Activated T-cell treated with anti-CD3 and anti-CD28 coated beads for 1 hour (primary cell): ENCODE measurements around the gene MYT1.

ENCODE experiments used
- DNase-seq: peaks from one replicate; pipeline ENCODE4 v3.0.0-alpha.2; 2020; ENCODE audit warnings: low read depth

Gene MYT1

GRCh38 chr20:64219202-64219601 is 55.0 kb downstream of the MYT1 start:
- no peak for DNase-seq

GRCh38 chr20:64219730-64220129 is 55.5 kb downstream of the MYT1 start:
- DNase-seq, result no peak

- DNase-seq, result no peak
Observed at GRCh38 chr20:64220420-64220819, 56.2 kb downstream of the MYT1 start.

- DNase-seq, result no peak
Observed at GRCh38 chr20:64220891-64221527, 56.8 kb downstream of the MYT1 start.

GRCh38 chr20:64222291-64222735 is 58.1 kb downstream of the MYT1 start:
- no peak for DNase-seq

- DNase-seq, result no peak
Observed at GRCh38 chr20:64222851-64223525, 58.7 kb downstream of the MYT1 start.

GRCh38 chr20:64223526-64224067 is 59.3 kb downstream of the MYT1 start:
- DNase-seq, result no peak

GRCh38 chr20:64224351-64225170 is 60.3 kb downstream of the MYT1 start:
- no peak for DNase-seq

- no peak for DNase-seq
Observed at GRCh38 chr20:64225171-64225595, 60.9 kb downstream of the MYT1 start.

- no peak for DNase-seq
Observed at GRCh38 chr20:64225828-64226598, 61.8 kb downstream of the MYT1 start.

- no peak for DNase-seq
Observed at GRCh38 chr20:64226686-64227580, 62.7 kb downstream of the MYT1 start.

- DNase-seq, result no peak
Observed at GRCh38 chr20:64228086-64228653, 63.9 kb downstream of the MYT1 start.

GRCh38 chr20:64228751-64229506 is 64.7 kb downstream of the MYT1 start:
- no peak for DNase-seq

GRCh38 chr20:64229507-64230061 is 65.3 kb downstream of the MYT1 start:
- no peak for DNase-seq

- no peak for DNase-seq
Observed at GRCh38 chr20:64230461-64231145, 66.4 kb downstream of the MYT1 start.

- DNase-seq, result no peak
Observed at GRCh38 chr20:64231621-64232550, 67.6 kb downstream of the MYT1 start.

GRCh38 chr20:64232794-64233193 is 68.5 kb downstream of the MYT1 start:
- DNase-seq, result no peak

- DNase-seq, result no peak
Observed at GRCh38 chr20:64233725-64234124, 69.5 kb downstream of the MYT1 start.
